ENCODE measurements around the gene CD80.

The CD80 gene

DNA sequence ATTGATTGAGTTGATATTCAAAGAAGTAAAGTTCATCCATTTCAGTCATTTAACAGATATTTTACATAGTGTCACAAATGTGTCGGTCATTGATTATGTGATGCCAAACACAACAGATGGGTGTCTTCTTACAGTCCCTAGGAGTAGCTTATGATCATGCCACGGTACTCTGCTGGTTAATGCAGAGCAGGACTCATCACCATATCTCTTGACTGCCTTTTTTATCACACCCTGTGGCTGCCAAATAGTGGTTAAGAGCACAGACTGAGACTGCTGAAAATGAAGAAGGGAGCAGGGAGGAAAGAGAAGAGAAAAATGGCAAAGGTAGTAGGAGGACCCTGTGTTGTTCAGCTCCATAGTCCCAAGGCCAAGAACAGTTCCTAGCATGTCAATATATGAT lies 73.9 kb downstream of the CD80 start:
- Mint-ChIP-seq H3K27me3 (ENCODE audit: low read depth, poor library complexity) (no peaks in the 10 kb centered on the region), H3K9me3 (no peaks in the 10 kb centered on the region), H3K4me3 (no peak overlapping the region), H3K27ac (no peak overlapping the region), H3K4me1 (no peaks in the 10 kb centered on the region), H3K36me3 (ENCODE audit: low read depth) (peaks cover 34% of the 10 kb centered on the region)
- no peak for DNase-seq
- no peak for TF ChIP-seq CTCF (IDR thresholded peaks at IDR 0.05)

- Mint-ChIP-seq H3K4me1 (no peaks in the 10 kb centered on the region), H3K36me3 (ENCODE audit: low read depth) (peaks cover 38% of the 10 kb centered on the region), H3K27ac (no peak overlapping the region), H3K27me3 (ENCODE audit: low read depth, poor library complexity) (no peaks in the 10 kb centered on the region), H3K4me3 (no peak overlapping the region), H3K9me3 (no peaks in the 10 kb centered on the region)
- no peak for TF ChIP-seq CTCF (IDR thresholded peaks at IDR 0.05)
- DNase-seq: no peak
Observed at GRCh38 chr3:119483101-119483500, 76.3 kb downstream of the CD80 start.

- no peak overlapping the region for H3K4me3 Mint-ChIP-seq
- H3K4me1 Mint-ChIP-seq: no peaks in the 10 kb centered on the region
- H3K9me3 Mint-ChIP-seq: no peaks in the 10 kb centered on the region
- H3K36me3 Mint-ChIP-seq (ENCODE audit: low read depth): peaks cover 43% of the 10 kb centered on the region
- no peak overlapping the region for H3K27ac Mint-ChIP-seq
- H3K27me3 Mint-ChIP-seq (ENCODE audit: low read depth, poor library complexity): no peaks in the 10 kb centered on the region
- TF ChIP-seq CTCF (IDR thresholded peaks at IDR 0.05): no peak
- no peak for DNase-seq
Observed at GRCh38 chr3:119481079-119481478, 78.3 kb downstream of the CD80 start.
